ENCODE data around the gene ATG9A.

ATG9A gene

GRCh38 chr2:219218217-219218731 is 11.2 kb downstream of the ATG9A start:
- Histone ChIP-seq H3K79me2 (ENCODE audit: low read length) (peaks cover 6% of the 10 kb centered on the region; the same call in 1 of the 2 replicates), H3F3A (ENCODE audit: insufficient read depth, low read length) (peaks cover 17% of the 10 kb centered on the region; the same call in 1 of the 2 replicates), H3K36me3 (replicated peaks; ENCODE audit: insufficient read depth, low read length) (no peaks in the 10 kb centered on the region), H3K4me1 (ENCODE audit: low read length) (peaks cover 13% of the 10 kb centered on the region), H3K4me2 (ENCODE audit: low read depth, low read length) (peak overlapping the region; percentile 99), H3K9ac (ENCODE audit: low read length) (peak overlapping the region; percentile 67), H3K9me3 (replicated peaks; ENCODE audit: insufficient read depth, low read length) (no peaks in the 10 kb centered on the region), H3K27me3 (replicated peaks; ENCODE audit: insufficient read depth, low read length) (no peaks in the 10 kb centered on the region), H2AFZ (ENCODE audit: low read length) (peak overlapping the region; percentile 78), H3K9me2 (replicated peaks; ENCODE audit: insufficient read depth, low read length) (no peaks in the 10 kb centered on the region), H3K4me3 (ENCODE audit: low read length) (peak overlapping the region; percentile 76), H3K27ac (ENCODE audit: low read length) (peak overlapping the region; percentile 59; the same call in 1 of the 2 replicates), H4K20me1 (ENCODE audit: insufficient read depth, low read length) (no peaks in the 10 kb centered on the region)
- TF ChIP-seq EZH2phosphoT487 (IDR thresholded peaks at IDR 0.05; ENCODE audit: low read length) (no peak), EZH2 (optimal IDR thresholded peaks at IDR 0.05; ENCODE audit: low read depth, low read length) (no peak), CTCF (IDR thresholded peaks at IDR 0.05; ENCODE audit: low read length) (no peak)
- peak; percentile 40 for DNase-seq

GRCh38 chr2:219216535-219216915 is 12.9 kb downstream of the ATG9A start:
- DNase-seq, result no peak
- Histone ChIP-seq H3K9me2 (replicated peaks; ENCODE audit: insufficient read depth, low read length) (no peaks in the 10 kb centered on the region), H3K9me3 (replicated peaks; ENCODE audit: insufficient read depth, low read length) (no peaks in the 10 kb centered on the region), H3K4me3 (ENCODE audit: low read length) (no peak overlapping the region), H3K9ac (ENCODE audit: low read length) (no peak overlapping the region), H4K20me1 (ENCODE audit: insufficient read depth, low read length) (no peaks in the 10 kb centered on the region), H3K27me3 (replicated peaks; ENCODE audit: insufficient read depth, low read length) (no peaks in the 10 kb centered on the region), H3K36me3 (replicated peaks; ENCODE audit: insufficient read depth, low read length) (no peaks in the 10 kb centered on the region), H3K27ac (ENCODE audit: low read length) (no peak overlapping the region), H3K79me2 (ENCODE audit: low read length) (peaks cover 6% of the 10 kb centered on the region; the same call in 1 of the 2 replicates), H2AFZ (ENCODE audit: low read length) (no peak overlapping the region), H3F3A (ENCODE audit: insufficient read depth, low read length) (peaks cover 17% of the 10 kb centered on the region; the same call in 1 of the 2 replicates), H3K4me1 (ENCODE audit: low read length) (peaks cover 13% of the 10 kb centered on the region), H3K4me2 (ENCODE audit: low read depth, low read length) (no peak overlapping the region)
- no peak for TF ChIP-seq CTCF (IDR thresholded peaks at IDR 0.05; ENCODE audit: low read length)
- TF ChIP-seq EZH2phosphoT487 (IDR thresholded peaks at IDR 0.05; ENCODE audit: low read length), result no peak
- TF ChIP-seq EZH2 (optimal IDR thresholded peaks at IDR 0.05; ENCODE audit: low read depth, low read length), result no peak

GRCh38 chr2:219215871-219216534 is 13.4 kb downstream of the ATG9A start:
- H3K9ac ChIP-seq (ENCODE audit: low read length), result no peak overlapping the region
- H3K27ac ChIP-seq (ENCODE audit: low read length), result no peak overlapping the region
- no peaks in the 10 kb centered on the region for H3K9me3 ChIP-seq (replicated peaks; ENCODE audit: insufficient read depth, low read length)
- H4K20me1 ChIP-seq (ENCODE audit: insufficient read depth, low read length), result no peaks in the 10 kb centered on the region
- H3K9me2 ChIP-seq (replicated peaks; ENCODE audit: insufficient read depth, low read length), result no peaks in the 10 kb centered on the region
- TF ChIP-seq EZH2 (optimal IDR thresholded peaks at IDR 0.05; ENCODE audit: low read depth, low read length), result no peak
- TF ChIP-seq CTCF (IDR thresholded peaks at IDR 0.05; ENCODE audit: low read length), result no peak
- TF ChIP-seq EZH2phosphoT487 (IDR thresholded peaks at IDR 0.05; ENCODE audit: low read length), result no peak
- no peak overlapping the region for H3K4me2 ChIP-seq (ENCODE audit: low read depth, low read length)
- no peaks in the 10 kb centered on the region for H3K36me3 ChIP-seq (replicated peaks; ENCODE audit: insufficient read depth, low read length)
- H3K4me1 ChIP-seq (ENCODE audit: low read length), result peaks cover 13% of the 10 kb centered on the region
- no peak overlapping the region for H3K4me3 ChIP-seq (ENCODE audit: low read length)
- H3K27me3 ChIP-seq (replicated peaks; ENCODE audit: insufficient read depth, low read length), result no peaks in the 10 kb centered on the region
- H3F3A ChIP-seq (ENCODE audit: insufficient read depth, low read length), result peaks cover 17% of the 10 kb centered on the region; the same call in 1 of the 2 replicates
- DNase-seq, result no peak
- H3K79me2 ChIP-seq (ENCODE audit: low read length), result peaks cover 6% of the 10 kb centered on the region; the same call in 1 of the 2 replicates
- no peak overlapping the region for H2AFZ ChIP-seq (ENCODE audit: low read length)

Measured in MM.1S (cell line).